HEK293 (cell line): Measurements from ENCODE around the gene TRAPPC5.

Source experiments
- CTCF ChIA-PET: fragments of 350-600 bp; formaldehyde crosslinking; extraction: SDS; loops from one replicate; lab custom pipeline; 2021; ENCODE audit warnings: antibody characterized with exemption; lab: Yijun Ruan, JAX
- POLR2A ChIA-PET: fragments of 300-600 bp; formaldehyde crosslinking; extraction: SDS; loops from one replicate; lab custom pipeline; 2020; ENCODE audit warnings: antibody characterized with exemption, inconsistent platforms; lab: Yijun Ruan, JAX
- H3K27ac ChIP-seq: fragments of 200-500 bp; sonication (Bioruptor generic); 2 replicates; pipeline ENCODE4 v1.5.1; 2014; ENCODE audit warnings: low read depth, low read length, control low read depth, inconsistent platforms; ENCODE audit errors: extremely low read depth
- H3K36me3 ChIP-seq, 2 experiments: fragments of 200-500 bp in 1 of 2; sonication (Bioruptor generic) in 1 of 2; 1 replicate in 1 of 2; 2 replicates in 1 of 2; pipeline ENCODE4 v1.5.1; 2014 to 2017; ENCODE audit warnings: inconsistent platforms in 2 of 2, low read length in 2 of 2; ENCODE audit not compliant: control insufficient read depth in 2 of 2, insufficient read depth in 1 of 2
- H3K4me1 ChIP-seq: fragments of 200-500 bp; sonication (Bioruptor generic); 2 replicates; pipeline ENCODE4 v1.5.1; 2014; ENCODE audit warnings: mild to moderate bottlenecking, low read length, inconsistent platforms; ENCODE audit not compliant: control insufficient read depth, insufficient read depth
- H3K4me3 ChIP-seq: 2 replicates; pipeline ENCODE4 v1.5.1; 2011; ENCODE audit warnings: low read depth, mild to moderate bottlenecking, control low read depth, low read length, moderate library complexity
- H3K9me3 ChIP-seq: fragments of 200-500 bp; sonication (Bioruptor generic); 2 replicates; pipeline ENCODE4 v1.5.1; 2014; ENCODE audit warnings: low read depth, low read length, inconsistent platforms; ENCODE audit not compliant: control insufficient read depth, insufficient read depth
- EGR2 ChIP-seq: fragments of 450-650 bp; formaldehyde crosslinking; IDR thresholded peaks from 2 replicates; pipeline ENCODE4 v1.5.1; 2016; ENCODE audit warnings: low read depth, missing biosample characterization, missing genetic modification characterization
- KLF8 ChIP-seq: fragments of 450-650 bp; formaldehyde crosslinking; IDR thresholded peaks from 2 replicates; pipeline ENCODE4 v1.5.1; 2016; ENCODE audit warnings: missing biosample characterization, missing genetic modification characterization
- KLF9 ChIP-seq: fragments of 450-650 bp; formaldehyde crosslinking; IDR thresholded peaks from 2 replicates; pipeline ENCODE4 v1.5.1; 2016; ENCODE audit warnings: missing biosample characterization, missing genetic modification characterization, low read depth
- MEIS1 ChIP-seq: sonication (generic); formaldehyde crosslinking; IDR thresholded peaks from 2 replicates; pipeline ENCODE4 v1.8.1; 2022; ENCODE audit warnings: missing genetic modification reagents, mild to moderate bottlenecking, borderline replicate concordance
- MYNN ChIP-seq: fragments of 450-650 bp; formaldehyde crosslinking; IDR thresholded peaks from 2 replicates; pipeline ENCODE4 v1.5.1; 2016; ENCODE audit warnings: missing biosample characterization, missing genetic modification characterization, borderline replicate concordance
- MZF1 ChIP-seq: fragments of 450-650 bp; formaldehyde crosslinking; IDR thresholded peaks from 2 replicates; pipeline ENCODE4 v1.5.1; 2017; ENCODE audit warnings: missing biosample characterization, missing genetic modification characterization, borderline replicate concordance
- SCRT1 ChIP-seq: fragments of 450-650 bp; formaldehyde crosslinking; IDR thresholded peaks from 2 replicates; pipeline ENCODE4 v1.5.1; 2016; ENCODE audit warnings: missing biosample characterization, missing genetic modification characterization, borderline replicate concordance
- SP7 ChIP-seq: fragments of 450-650 bp; formaldehyde crosslinking; IDR thresholded peaks from 2 replicates; pipeline ENCODE4 v1.5.1; 2016; ENCODE audit warnings: missing biosample characterization, missing genetic modification characterization
- ZFHX2 ChIP-seq: fragments of 450-650 bp; formaldehyde crosslinking; conservative IDR thresholded peaks from 2 replicates; pipeline ENCODE4 v1.5.1; 2016; ENCODE audit warnings: missing biosample characterization, missing genetic modification characterization
- ZNF121 ChIP-seq: fragments of 450-650 bp; formaldehyde crosslinking; IDR thresholded peaks from 2 replicates; pipeline ENCODE4 v1.5.1; 2016; ENCODE audit warnings: missing biosample characterization, missing genetic modification characterization
- ZNF239 ChIP-seq: fragments of 450-650 bp; formaldehyde crosslinking; IDR thresholded peaks from 2 replicates; pipeline ENCODE4 v1.5.1; 2016; ENCODE audit warnings: missing biosample characterization, missing genetic modification characterization
- ZNF248 ChIP-seq: fragments of 450-650 bp; formaldehyde crosslinking; IDR thresholded peaks from 2 replicates; pipeline ENCODE4 v1.5.1; 2017; ENCODE audit warnings: missing biosample characterization, missing genetic modification characterization
- ZNF292 ChIP-seq: fragments of 450-650 bp; formaldehyde crosslinking; IDR thresholded peaks from 2 replicates; pipeline ENCODE4 v1.5.1; 2016; ENCODE audit warnings: low read depth, missing biosample characterization, missing genetic modification characterization, borderline replicate concordance
- ZNF341 ChIP-seq: fragments of 450-650 bp; formaldehyde crosslinking; IDR thresholded peaks from 2 replicates; pipeline ENCODE4; 2016; ENCODE audit warnings: low read depth, missing biosample characterization, missing genetic modification characterization
- ZNF350 ChIP-seq: fragments of 450-650 bp; formaldehyde crosslinking; IDR thresholded peaks from 2 replicates; pipeline ENCODE4 v1.5.0; 2017; ENCODE audit warnings: missing biosample characterization, mild to moderate bottlenecking, missing genetic modification characterization
- ZNF426 ChIP-seq: fragments of 450-650 bp; formaldehyde crosslinking; IDR thresholded peaks from 2 replicates; pipeline ENCODE4 v1.5.1; 2017; ENCODE audit warnings: missing biosample characterization, missing genetic modification characterization, mild to moderate bottlenecking, inconsistent platforms, moderate library complexity
- ZNF473 ChIP-seq: fragments of 450-650 bp; formaldehyde crosslinking; IDR thresholded peaks from 2 replicates; pipeline ENCODE4 v1.5.1; 2017; ENCODE audit warnings: missing biosample characterization, missing genetic modification characterization
- ZNF549 ChIP-seq: fragments of 450-650 bp; IDR thresholded peaks from 2 replicates; pipeline ENCODE4 v1.5.1; 2018; ENCODE audit warnings: missing biosample characterization, missing genetic modification characterization, mild to moderate bottlenecking, inconsistent platforms, moderate library complexity
- ZNF571 ChIP-seq: fragments of 450-650 bp; formaldehyde crosslinking; IDR thresholded peaks from 2 replicates; pipeline ENCODE4 v1.5.0; 2017; ENCODE audit warnings: missing biosample characterization, missing genetic modification characterization
- ZNF623 ChIP-seq: fragments of 450-650 bp; formaldehyde crosslinking; IDR thresholded peaks from 2 replicates; pipeline ENCODE4 v1.5.1; 2016; ENCODE audit warnings: missing biosample characterization, missing genetic modification characterization
- ZNF626 ChIP-seq: fragments of 450-650 bp; sonication (Bioruptor Pico); formaldehyde crosslinking; IDR thresholded peaks from 2 replicates; pipeline ENCODE4 v1.5.1; 2018; ENCODE audit warnings: missing biosample characterization, missing genetic modification characterization, inconsistent platforms
- ZXDB ChIP-seq: fragments of 450-650 bp; formaldehyde crosslinking; IDR thresholded peaks from 2 replicates; pipeline ENCODE4 v1.5.1; 2016; ENCODE audit warnings: missing biosample characterization, missing genetic modification characterization
- TF ChIP-seq, protein P1 (sequence below): fragments of 450-650 bp; formaldehyde crosslinking; IDR thresholded peaks from 2 replicates; pipeline ENCODE4 v1.5.1; 2017; ENCODE audit warnings: missing biosample characterization, missing genetic modification characterization
- TF ChIP-seq, protein P2 (sequence below): fragments of 450-650 bp; formaldehyde crosslinking; IDR thresholded peaks from 2 replicates; pipeline ENCODE4 v1.5.1; 2016; ENCODE audit warnings: missing biosample characterization, missing genetic modification characterization, borderline replicate concordance
- TF ChIP-seq, protein P3 (sequence below): fragments of 450-650 bp; formaldehyde crosslinking; IDR thresholded peaks from 2 replicates; pipeline ENCODE4 v1.5.1; 2017; ENCODE audit warnings: missing biosample characterization, missing genetic modification characterization

The TRAPPC5 gene

DNA sequence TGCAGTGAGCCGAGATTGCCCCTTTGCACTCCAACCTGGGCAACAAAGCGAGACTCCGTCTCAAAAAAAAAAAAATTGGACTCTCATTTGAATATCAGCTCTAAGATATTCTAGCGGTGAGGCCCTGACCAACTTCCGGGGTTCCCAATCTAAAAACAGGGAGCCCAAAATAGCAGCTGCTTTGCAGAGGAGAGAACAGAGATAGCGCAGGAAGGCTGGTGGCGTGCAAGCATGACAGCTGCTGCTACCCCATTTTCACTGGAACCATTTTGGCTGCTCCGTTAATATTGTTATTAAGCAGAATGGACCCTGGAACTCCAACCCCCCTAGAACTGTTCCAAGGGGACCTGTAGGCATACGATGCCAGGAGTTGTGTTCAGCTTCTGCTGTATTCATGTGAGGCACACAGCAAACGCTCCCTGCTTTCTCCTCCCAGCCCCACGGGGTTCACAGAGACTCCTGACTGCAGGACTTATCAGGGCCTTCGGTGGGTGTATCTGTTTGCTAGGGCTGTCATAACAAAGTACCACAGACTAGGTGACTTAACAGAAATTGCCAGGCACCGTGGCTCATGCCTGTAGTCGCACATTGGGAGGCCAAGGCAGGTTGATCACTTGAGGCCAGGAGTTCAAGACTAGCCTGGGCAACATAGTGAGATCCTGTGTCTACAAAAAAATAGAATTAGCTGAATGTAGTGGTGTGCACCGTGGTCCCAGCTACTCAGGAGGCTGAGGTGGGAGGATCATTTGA is 32.2 kb upstream of the TRAPPC5 start:
- Histone ChIP-seq H3K4me3 (no peak overlapping the region), H3K9me3 (no peaks in the 10 kb centered on the region), H3K27ac (no peak overlapping the region), H3K4me1 (no peaks in the 10 kb centered on the region), H3K36me3 (peaks cover 0 to 4% of the 10 kb centered on the region in 2 experiments; a peak in 1 of 3 replicates)
- CTCF ChIA-PET, result interaction anchor here (1.7 to 2.4 kb wide), 2 partner anchors 32 to 80 kb away, joined by 7 to 11 read pairs; partner anchors contain the start of gene TRAPPC5
- TF ChIP-seq KLF8 (no peak), ZNF121 (tag by site-specific recombination) (peak; percentile 88), ZNF350 (tag by site-specific recombination) (no peak), ZNF239 (tag by site-specific recombination) (peak; percentile 100)
- POLR2A ChIA-PET, result interaction anchor here (0.6 to 0.8 kb wide), 2 partner anchors 10 to 31 kb away, joined by 3 to 4 read pairs; no protein-coding TSS in a partner anchor

DNA sequence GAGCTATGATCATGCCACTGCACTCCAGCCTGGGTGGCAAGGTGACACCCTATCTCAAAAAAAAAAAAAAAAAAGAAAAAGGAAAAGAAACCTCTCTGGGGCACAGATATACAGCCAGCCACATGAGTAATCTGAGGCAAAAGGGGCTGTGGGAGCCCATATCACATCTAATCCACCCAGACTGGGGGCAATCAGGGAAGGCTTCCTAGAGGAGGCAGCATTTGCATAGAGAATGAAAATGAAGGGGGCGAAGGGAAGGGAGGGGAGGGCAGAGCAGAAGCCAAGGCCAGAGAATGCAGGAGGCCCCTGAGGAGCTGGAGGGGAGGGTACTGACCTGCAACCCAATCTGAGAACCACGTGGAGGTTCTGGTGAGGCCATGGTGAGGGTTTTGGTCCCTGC is 30.5 kb upstream of the TRAPPC5 start:
- TF ChIP-seq KLF9, result no peak
- TF ChIP-seq, all 188 proteins: peak for 0
- Histone ChIP-seq H3K27ac (no peak overlapping the region), H3K4me3 (no peak overlapping the region), H3K9me3 (no peaks in the 10 kb centered on the region), H3K36me3 (no peaks in the 10 kb centered on the region), H3K4me1 (no peaks in the 10 kb centered on the region)
- CTCF ChIA-PET, result interaction anchor here (0.6 to 3.4 kb wide), 5 partner anchors 31 to 568 kb away, joined by 3 to 14 read pairs (median 7); partner anchors contain the start of gene TRAPPC5
- POLR2A ChIA-PET, result interaction anchor here (0.5 kb wide), 1 partner anchor 21 kb away, joined by 3 read pairs; the partner anchor contains the start of genes PET100 and XAB2

DNA sequence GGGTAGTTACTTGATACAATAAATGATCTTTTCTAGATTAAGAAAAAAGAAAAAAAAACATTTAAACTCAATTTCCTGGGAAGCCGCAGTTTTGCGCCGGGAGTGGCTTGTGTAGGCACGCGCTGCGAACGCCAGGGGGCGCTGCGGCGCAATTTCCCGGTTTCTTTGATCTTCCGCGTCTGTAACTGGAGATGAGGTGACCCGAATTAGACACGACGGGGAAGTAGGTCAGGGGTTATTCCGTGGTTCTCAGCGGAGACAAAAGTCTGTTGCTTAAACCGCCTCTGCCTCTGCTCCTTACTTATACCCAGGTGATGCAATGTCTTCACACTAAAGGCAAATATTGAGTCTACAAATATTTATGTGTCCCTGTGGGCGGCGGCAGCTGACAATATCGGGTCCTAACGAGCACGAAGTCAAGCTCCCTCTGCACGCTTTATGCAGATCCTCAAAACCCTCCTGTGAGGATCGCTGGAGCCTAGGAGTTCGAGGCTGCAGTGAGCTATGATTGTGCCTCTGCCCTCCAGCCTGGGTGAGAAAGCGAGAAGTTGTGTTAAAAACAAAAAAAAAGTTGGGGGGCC is 28.5 kb upstream of the TRAPPC5 start:
- Histone ChIP-seq H3K4me3 (peak overlapping the region; percentile 16; the same call in 1 of the 2 replicates), H3K27ac (no peak overlapping the region; the same call in 1 of the 2 replicates), H3K36me3 (no peaks in the 10 kb centered on the region), H3K4me1 (no peaks in the 10 kb centered on the region), H3K9me3 (no peaks in the 10 kb centered on the region)
- POLR2A ChIA-PET, result interaction anchor here (0.6 kb wide), 1 partner anchor 66 kb away, joined by 7 read pairs; no protein-coding TSS in a partner anchor
- CTCF ChIA-PET, result interaction anchor here (0.5 to 3.4 kb wide), 17 partner anchors 9 to 298 kb away, joined by 3 to 14 read pairs (median 4); partner anchors contain the start of genes CAMSAP3, MCEMP1 and TRAPPC5
- TF ChIP-seq ZFHX2, result peak; percentile 77
- TF ChIP-seq MEIS1 (CRISPR knock-in tag), result no peak
- TF ChIP-seq, protein P1, sequence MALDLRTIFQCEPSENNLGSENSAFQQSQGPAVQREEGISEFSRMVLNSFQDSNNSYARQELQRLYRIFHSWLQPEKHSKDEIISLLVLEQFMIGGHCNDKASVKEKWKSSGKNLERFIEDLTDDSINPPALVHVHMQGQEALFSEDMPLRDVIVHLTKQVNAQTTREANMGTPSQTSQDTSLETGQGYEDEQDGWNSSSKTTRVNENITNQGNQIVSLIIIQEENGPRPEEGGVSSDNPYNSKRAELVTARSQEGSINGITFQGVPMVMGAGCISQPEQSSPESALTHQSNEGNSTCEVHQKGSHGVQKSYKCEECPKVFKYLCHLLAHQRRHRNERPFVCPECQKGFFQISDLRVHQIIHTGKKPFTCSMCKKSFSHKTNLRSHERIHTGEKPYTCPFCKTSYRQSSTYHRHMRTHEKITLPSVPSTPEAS (tag by site-specific recombination), result no peak
- no peak for TF ChIP-seq ZNF341
- TF ChIP-seq SP7 (tag by site-specific recombination), result peak; percentile 84
- TF ChIP-seq ZNF292 (tag by site-specific recombination), result no peak
- TF ChIP-seq ZNF571 (tag by site-specific recombination), result no peak
- TF ChIP-seq ZNF549 (tag by site-specific recombination), result no peak
- TF ChIP-seq ZXDB (tag by site-specific recombination), result peak; percentile 55; the same call in 1 of the 2 replicates
- TF ChIP-seq, protein P2, sequence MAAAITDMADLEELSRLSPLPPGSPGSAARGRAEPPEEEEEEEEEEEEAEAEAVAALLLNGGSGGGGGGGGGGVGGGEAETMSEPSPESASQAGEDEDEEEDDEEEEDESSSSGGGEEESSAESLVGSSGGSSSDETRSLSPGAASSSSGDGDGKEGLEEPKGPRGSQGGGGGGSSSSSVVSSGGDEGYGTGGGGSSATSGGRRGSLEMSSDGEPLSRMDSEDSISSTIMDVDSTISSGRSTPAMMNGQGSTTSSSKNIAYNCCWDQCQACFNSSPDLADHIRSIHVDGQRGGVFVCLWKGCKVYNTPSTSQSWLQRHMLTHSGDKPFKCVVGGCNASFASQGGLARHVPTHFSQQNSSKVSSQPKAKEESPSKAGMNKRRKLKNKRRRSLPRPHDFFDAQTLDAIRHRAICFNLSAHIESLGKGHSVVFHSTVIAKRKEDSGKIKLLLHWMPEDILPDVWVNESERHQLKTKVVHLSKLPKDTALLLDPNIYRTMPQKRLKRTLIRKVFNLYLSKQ, result no peak
- no peak for TF ChIP-seq ZNF623 (tag by site-specific recombination)
- TF ChIP-seq EGR2 (tag by site-specific recombination), result peak; percentile 52
- TF ChIP-seq SCRT1 (tag by site-specific recombination), result 0 out of 2 replicates have a peak, but pooled peaks have one; percentile 29
- TF ChIP-seq ZNF626 (tag by site-specific recombination), result no peak
- no peak for TF ChIP-seq ZNF121 (tag by site-specific recombination)
- TF ChIP-seq MYNN, result no peak
- TF ChIP-seq ZNF248 (tag by site-specific recombination), result no peak
- no peak for TF ChIP-seq ZNF426 (tag by site-specific recombination)
- TF ChIP-seq MZF1 (tag by site-specific recombination), result no peak
- TF ChIP-seq, protein P3, sequence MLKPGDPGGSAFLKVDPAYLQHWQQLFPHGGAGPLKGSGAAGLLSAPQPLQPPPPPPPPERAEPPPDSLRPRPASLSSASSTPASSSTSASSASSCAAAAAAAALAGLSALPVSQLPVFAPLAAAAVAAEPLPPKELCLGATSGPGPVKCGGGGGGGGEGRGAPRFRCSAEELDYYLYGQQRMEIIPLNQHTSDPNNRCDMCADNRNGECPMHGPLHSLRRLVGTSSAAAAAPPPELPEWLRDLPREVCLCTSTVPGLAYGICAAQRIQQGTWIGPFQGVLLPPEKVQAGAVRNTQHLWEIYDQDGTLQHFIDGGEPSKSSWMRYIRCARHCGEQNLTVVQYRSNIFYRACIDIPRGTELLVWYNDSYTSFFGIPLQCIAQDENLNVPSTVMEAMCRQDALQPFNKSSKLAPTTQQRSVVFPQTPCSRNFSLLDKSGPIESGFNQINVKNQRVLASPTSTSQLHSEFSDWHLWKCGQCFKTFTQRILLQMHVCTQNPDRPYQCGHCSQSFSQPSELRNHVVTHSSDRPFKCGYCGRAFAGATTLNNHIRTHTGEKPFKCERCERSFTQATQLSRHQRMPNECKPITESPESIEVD (tag by site-specific recombination), result 0 out of 2 replicates have a peak, but pooled peaks have one; percentile 33
- no peak for TF ChIP-seq ZNF473 (tag by site-specific recombination)
